Hematopoietic multipotent progenitor cell (in vitro differentiated cells): ENCODE measurements around the gene NEU4. TPM values are rescaled to one million over a fixed set of nuclear protein-coding genes. Genes with fewer than 3 reads are reported as not detected.
"Not testable (repeated sequence)": the region's sequence is repeated elsewhere in the genome, so short reads cannot be mapped to it uniquely, and the experiment has no call there.

ENCODE experiments used
- DNase-seq, 3 donors: peaks; one replicate each; pipeline ENCODE4 v3.0.0-alpha.2; 2011 to 2015; ENCODE audit warnings: low read depth in 2 of 3, low spot score in 2 of 3
- total RNA-seq: library from RNA; depleted of rRNA; stranded (reverse); fragments of >200 nt; gene quantifications from one replicate; pipeline ENCODE4 v1.2.3, GENCODE V29; 2012

Gene NEU4
- total RNA-seq, 1 donor: 9.2 TPM

- DNase-seq: no peak
Measured at GRCh38 chr2:241811952-241812729, 3.1 kb downstream of the NEU4 start.

- DNase-seq: no peak
Measured at GRCh38 chr2:241812730-241813643, 4.0 kb downstream of the NEU4 start.

- DNase-seq: no peak
Measured at GRCh38 chr2:241813644-241814392, 4.8 kb downstream of the NEU4 start.

- DNase-seq: no peak
Measured at GRCh38 chr2:241814393-241814642, 5.3 kb downstream of the NEU4 start.

GRCh38 chr2:241814643-241815476 lies 5.9 kb downstream of the NEU4 start:
- DNase-seq: no peak

- DNase-seq: no peak
Measured at GRCh38 chr2:241815477-241816430, 6.8 kb downstream of the NEU4 start.

- no peak for DNase-seq
Measured at GRCh38 chr2:241816431-241817121, 7.6 kb downstream of the NEU4 start.

GRCh38 chr2:241817126-241817820 lies 8.3 kb downstream of the NEU4 start:
- DNase-seq: no peak

GRCh38 chr2:241817821-241818215 lies 8.8 kb downstream of the NEU4 start:
- not testable (repeated sequence) for DNase-seq

- DNase-seq: no peak
Measured at GRCh38 chr2:241818229-241818942, 9.4 kb downstream of the NEU4 start.

GRCh38 chr2:241818943-241819270 lies 9.9 kb downstream of the NEU4 start:
- no peak for DNase-seq

GRCh38 chr2:241819947-241820624 lies 11.1 kb downstream of the NEU4 start:
- DNase-seq: not testable (repeated sequence)

- no peak for DNase-seq
Measured at GRCh38 chr2:241820625-241821384, 11.8 kb downstream of the NEU4 start.

GRCh38 chr2:241821460-241822263 lies 12.7 kb downstream of the NEU4 start:
- DNase-seq: no peak

- DNase-seq: no peak
Measured at GRCh38 chr2:241822264-241822623, 13.3 kb downstream of the NEU4 start.
